ENCODE results near the gene MYO1E. TPM values are rescaled to one million over a fixed set of nuclear protein-coding genes. Genes with fewer than 3 reads are reported as not detected.

The MYO1E gene
- total and polyA plus RNA-seq, 2 of the 4 experiments (the other 2 are of a cell fraction), result 13.4 to 37.3 TPM

DNA sequence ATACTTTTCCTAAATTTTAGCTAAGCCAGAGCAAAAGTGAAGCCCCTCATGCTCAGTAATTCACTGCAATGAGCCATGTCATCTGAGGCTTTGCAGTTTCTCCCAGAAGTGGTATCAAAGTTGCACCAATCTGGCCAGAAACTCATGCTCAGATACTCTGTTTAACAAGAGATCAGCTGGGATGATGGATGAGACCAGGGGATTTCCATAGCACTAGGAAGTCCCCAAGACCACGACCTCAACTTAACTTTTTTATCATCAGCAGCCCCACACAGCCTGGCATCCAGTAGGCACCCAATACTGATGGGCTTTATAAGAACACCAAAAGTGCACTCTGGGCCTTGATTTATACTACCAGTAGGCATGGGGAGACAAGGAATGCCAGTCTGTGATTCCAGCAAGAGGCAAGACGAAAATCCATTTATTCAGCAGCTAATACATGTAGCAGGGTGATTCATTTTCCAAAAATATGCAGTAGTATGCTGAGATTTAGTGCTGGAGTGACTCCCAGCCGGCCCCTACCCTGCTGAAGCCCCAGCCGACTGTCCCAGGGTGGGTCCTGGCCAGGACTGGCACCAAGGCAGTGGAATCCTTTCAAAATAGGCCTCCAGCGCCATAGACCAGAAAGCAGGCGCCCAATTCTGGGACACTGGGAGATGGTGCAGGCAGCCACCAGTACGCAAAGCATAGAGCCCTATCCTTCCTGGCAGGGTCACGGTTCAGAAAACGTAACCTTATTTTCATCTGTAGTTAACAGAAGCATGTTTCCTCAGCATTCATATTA is 166.6 kb downstream of the MYO1E start:
- H4K91ac ChIP-seq (ENCODE audit: insufficient read depth, low read depth, low read length), result no peak overlapping the region
- H2BK20ac ChIP-seq (ENCODE audit: low read depth, low read length), result no peak overlapping the region
- H3K23ac ChIP-seq (ENCODE audit: low read depth, low read length), result no peak overlapping the region
- H3K27me3 ChIP-seq (ENCODE audit: control insufficient read depth, insufficient read depth, low read length), result no peaks in the 10 kb centered on the region
- ATAC-seq (ENCODE audit: low read depth) (no peak), DNase-seq (no peak)
- no peak overlapping the region for H2BK15ac ChIP-seq (ENCODE audit: low read depth, low read length)
- H3K4ac ChIP-seq (ENCODE audit: low read depth, low read length), result no peak overlapping the region
- no peak overlapping the region for H3K27ac ChIP-seq (ENCODE audit: insufficient read depth, low read length)
- H3K36me3 ChIP-seq (ENCODE audit: control insufficient read depth, insufficient read depth, low read length), result peaks cover 34% of the 10 kb centered on the region
- no peak overlapping the region for H3K4me3 ChIP-seq (ENCODE audit: insufficient read depth, low read depth, low read length)
- H2AFZ ChIP-seq (replicated peaks; ENCODE audit: low read length, poor library complexity), result no peak overlapping the region
- H2BK120ac ChIP-seq (ENCODE audit: low read depth, low read length), result no peak overlapping the region
- CTCF ChIA-PET, result no interaction called here
- H4K8ac ChIP-seq (ENCODE audit: low read depth in 2 of 2, low read length in 2 of 2), result no peak overlapping the region
- no peaks in the 10 kb centered on the region for H3K9me3 ChIP-seq (ENCODE audit: control insufficient read depth, insufficient read depth, low read length)
- no peak overlapping the region for H3K14ac ChIP-seq (replicated peaks; ENCODE audit: low read depth, low read length)
- dilution Hi-C loops (cut with HindIII; ENCODE audit: low sequenced_read_pairs, unreplicated experiment) (no loop called here), in situ Hi-C loops (cut with MboI; ENCODE audit: low sequenced_read_pairs) (no loop called here), intact Hi-C loops (cut with micrococcal nuclease) (no loop called here)
- POLR2A ChIA-PET (ENCODE audit: unreplicated experiment), result no interaction called here
- no peak overlapping the region for H4K5ac ChIP-seq (ENCODE audit: low read depth, low read length)
- WGBS, 2 experiments (ENCODE audit: extremely low coverage in 2 of 2, insufficient read length in 1 of 2), result 100% methylated on average over 3 of the region's 9 CpGs; no CpG with 5 or more reads in 1 of the 2 experiments
- H3K4me2 ChIP-seq (ENCODE audit: low read depth, low read length), result no peak overlapping the region
- no peaks in the 10 kb centered on the region for H3K4me1 ChIP-seq (ENCODE audit: control insufficient read depth, insufficient read depth, low read length)
- BruUV-seq (replicated peaks), result no TSS peak
- H3K9me1 ChIP-seq (ENCODE audit: insufficient read depth, low read length), result peaks cover 6% of the 10 kb centered on the region; the same call in 1 of the 2 replicates
- H3K56ac ChIP-seq (ENCODE audit: extremely low read depth, insufficient read depth, low read length), result no peak overlapping the region
- H4K20me1 ChIP-seq (ENCODE audit: insufficient read depth, low read length), result no peaks in the 10 kb centered on the region
- no peak overlapping the region for H2AK5ac ChIP-seq (ENCODE audit: low read depth, low read length)
- H3K9ac ChIP-seq (ENCODE audit: low read depth, low read length), result no peak overlapping the region
- TF ChIP-seq NFE2L2 (IDR thresholded peaks at IDR 0.05; ENCODE audit: low read depth, low read length) (no peak), FOS (IDR thresholded peaks at IDR 0.05; ENCODE audit: low read depth, low read length) (no peak), MXI1 (IDR thresholded peaks at IDR 0.05; ENCODE audit: borderline replicate concordance, low read depth, low read length) (no peak), POLR2A (IDR thresholded peaks at IDR 0.05; ENCODE audit: low read depth, low read length) (no peak), MAZ (IDR thresholded peaks at IDR 0.05; ENCODE audit: borderline replicate concordance, low read depth, low read length) (no peak), RFX5 (IDR thresholded peaks at IDR 0.05; ENCODE audit: low read depth, low read length) (no peak), SMC3 (IDR thresholded peaks at IDR 0.05; ENCODE audit: low read depth, low read length) (no peak), RAD21 (IDR thresholded peaks at IDR 0.05; ENCODE audit: low read length) (no peak), CHD1 (IDR thresholded peaks at IDR 0.05; ENCODE audit: low read depth, low read length) (no peak), MAFK (IDR thresholded peaks at IDR 0.05; ENCODE audit: low read depth, low read length) (no peak), RCOR1 (IDR thresholded peaks at IDR 0.05; ENCODE audit: insufficient replicate concordance, low read length) (no peak), USF2 (IDR thresholded peaks at IDR 0.05; ENCODE audit: low read depth, low read length) (no peak), CEBPB (IDR thresholded peaks at IDR 0.05; ENCODE audit: low read depth, low read length) (no peak), BHLHE40 (IDR thresholded peaks at IDR 0.05; ENCODE audit: low read depth, low read length) (no peak)
- TF ChIP-seq, protein P1, sequence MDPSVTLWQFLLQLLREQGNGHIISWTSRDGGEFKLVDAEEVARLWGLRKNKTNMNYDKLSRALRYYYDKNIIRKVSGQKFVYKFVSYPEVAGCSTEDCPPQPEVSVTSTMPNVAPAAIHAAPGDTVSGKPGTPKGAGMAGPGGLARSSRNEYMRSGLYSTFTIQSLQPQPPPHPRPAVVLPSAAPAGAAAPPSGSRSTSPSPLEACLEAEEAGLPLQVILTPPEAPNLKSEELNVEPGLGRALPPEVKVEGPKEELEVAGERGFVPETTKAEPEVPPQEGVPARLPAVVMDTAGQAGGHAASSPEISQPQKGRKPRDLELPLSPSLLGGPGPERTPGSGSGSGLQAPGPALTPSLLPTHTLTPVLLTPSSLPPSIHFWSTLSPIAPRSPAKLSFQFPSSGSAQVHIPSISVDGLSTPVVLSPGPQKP (IDR thresholded peaks at IDR 0.05; ENCODE audit: borderline replicate concordance, low read depth, low read length), result no peak
- TF ChIP-seq, protein P2, sequence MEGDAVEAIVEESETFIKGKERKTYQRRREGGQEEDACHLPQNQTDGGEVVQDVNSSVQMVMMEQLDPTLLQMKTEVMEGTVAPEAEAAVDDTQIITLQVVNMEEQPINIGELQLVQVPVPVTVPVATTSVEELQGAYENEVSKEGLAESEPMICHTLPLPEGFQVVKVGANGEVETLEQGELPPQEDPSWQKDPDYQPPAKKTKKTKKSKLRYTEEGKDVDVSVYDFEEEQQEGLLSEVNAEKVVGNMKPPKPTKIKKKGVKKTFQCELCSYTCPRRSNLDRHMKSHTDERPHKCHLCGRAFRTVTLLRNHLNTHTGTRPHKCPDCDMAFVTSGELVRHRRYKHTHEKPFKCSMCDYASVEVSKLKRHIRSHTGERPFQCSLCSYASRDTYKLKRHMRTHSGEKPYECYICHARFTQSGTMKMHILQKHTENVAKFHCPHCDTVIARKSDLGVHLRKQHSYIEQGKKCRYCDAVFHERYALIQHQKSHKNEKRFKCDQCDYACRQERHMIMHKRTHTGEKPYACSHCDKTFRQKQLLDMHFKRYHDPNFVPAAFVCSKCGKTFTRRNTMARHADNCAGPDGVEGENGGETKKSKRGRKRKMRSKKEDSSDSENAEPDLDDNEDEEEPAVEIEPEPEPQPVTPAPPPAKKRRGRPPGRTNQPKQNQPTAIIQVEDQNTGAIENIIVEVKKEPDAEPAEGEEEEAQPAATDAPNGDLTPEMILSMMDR (conservative IDR thresholded peaks at IDR 0.05; ENCODE audit: low read depth, low read length), result no peak
- H2BK5ac ChIP-seq (ENCODE audit: low read depth, low read length, poor library complexity, severe bottlenecking), result no peak overlapping the region
- H3K18ac ChIP-seq (ENCODE audit: low read depth, low read length), result no peak overlapping the region
- peak overlapping the region; percentile 29 for H2AK9ac ChIP-seq (replicated peaks; ENCODE audit: low read depth, low read length, poor library complexity)
- H3K79me1 ChIP-seq (ENCODE audit: low read depth in 1 of 2, low read length in 2 of 2), result peaks cover 0 to 7% of the 10 kb centered on the region in 2 experiments; a peak in 1 of 4 replicates

All from IMR-90 (cell line).